Duodenal mucosa (tissue), 2 donors: ENCODE results near the gene RADIL.

ENCODE experiments used
- H3K27ac ChIP-seq: one replicate; pipeline ENCODE4 v1.7.0; 2013; ENCODE audit warnings: low read depth, low read length
- H3K27me3 ChIP-seq, 2 donors: one replicate each; pipeline ENCODE4 v1.7.0; 2013; ENCODE audit warnings: low read length in 2 of 2, control low read depth in 1 of 2; ENCODE audit not compliant: insufficient read depth in 2 of 2, control insufficient read depth in 1 of 2
- H3K36me3 ChIP-seq, 2 donors: one replicate each; pipeline ENCODE4 v1.7.0; 2013; ENCODE audit warnings: low read length in 2 of 2, control low read depth in 1 of 2; ENCODE audit not compliant: insufficient read depth in 2 of 2, control insufficient read depth in 1 of 2
- H3K4me1 ChIP-seq, 2 donors: one replicate each; pipeline ENCODE4 v1.7.0; 2013; ENCODE audit warnings: low read length in 2 of 2, control low read depth in 1 of 2; ENCODE audit not compliant: insufficient read depth in 2 of 2, control insufficient read depth in 1 of 2
- H3K4me3 ChIP-seq, 2 donors: one replicate each; pipeline ENCODE4 v1.7.0; 2013; ENCODE audit warnings: low read length in 2 of 2, low read depth in 1 of 2
- H3K9ac ChIP-seq, 2 donors: one replicate each; pipeline ENCODE4 v1.7.0; 2013; ENCODE audit warnings: low read length in 2 of 2, low read depth in 1 of 2
- H3K9me3 ChIP-seq, 2 donors: one replicate each; pipeline ENCODE4 v1.7.0; 2013; ENCODE audit warnings: low read length in 2 of 2, control low read depth in 1 of 2; ENCODE audit not compliant: control insufficient read depth in 1 of 2

Gene RADIL

GRCh38 chr7:4871930-4872675 is 11.4 kb downstream of the RADIL start:
- H3K4me1 ChIP-seq, result no peaks in the 10 kb centered on the region

GRCh38 chr7:4871056-4871680 is 12.3 kb downstream of the RADIL start:
- Histone ChIP-seq H3K27ac (no peak overlapping the region), H3K36me3 (no peaks in the 10 kb centered on the region), H3K4me1 (no peaks in the 10 kb centered on the region), H3K9ac (no peak overlapping the region), H3K27me3 (no peaks in the 10 kb centered on the region), H3K9me3 (no peaks in the 10 kb centered on the region), H3K4me3 (no peak overlapping the region)

More at GRCh38 chr7:4871930-4872675, 11.4 kb downstream of the RADIL start:
- no peak overlapping the region for H3K27ac ChIP-seq
- no peaks in the 10 kb centered on the region for H3K27me3 ChIP-seq
- H3K9ac ChIP-seq, result no peak overlapping the region
- H3K36me3 ChIP-seq, result no peaks in the 10 kb centered on the region
- H3K4me3 ChIP-seq, result no peak overlapping the region
- H3K9me3 ChIP-seq, result no peaks in the 10 kb centered on the region

- H3K4me1 ChIP-seq, result no peaks in the 10 kb centered on the region
- H3K9me3 ChIP-seq, result no peaks in the 10 kb centered on the region
- peaks cover 0 to 6% of the 10 kb centered on the region in 2 donors for H3K27me3 ChIP-seq
- H3K9ac ChIP-seq, result no peak overlapping the region
- no peak overlapping the region for H3K4me3 ChIP-seq
- H3K27ac ChIP-seq, result no peak overlapping the region
- no peaks in the 10 kb centered on the region for H3K36me3 ChIP-seq
These were observed 15.0 kb downstream of the RADIL start for GRCh38 chr7:4868493-4868892.

GRCh38 chr7:4866528-4867496 is 16.7 kb downstream of the RADIL start:
- Histone ChIP-seq H3K36me3 (no peaks in the 10 kb centered on the region), H3K4me3 (no peak overlapping the region), H3K27ac (no peak overlapping the region), H3K4me1 (no peaks in the 10 kb centered on the region), H3K9ac (no peak overlapping the region), H3K9me3 (no peaks in the 10 kb centered on the region), H3K27me3 (peaks cover 0 to 11% of the 10 kb centered on the region in 2 donors)

- H3K9ac ChIP-seq, result no peak overlapping the region
- peaks cover 0 to 12% of the 10 kb centered on the region in 2 donors for H3K27me3 ChIP-seq
- H3K27ac ChIP-seq, result no peak overlapping the region
- H3K4me3 ChIP-seq, result no peak overlapping the region
- H3K4me1 ChIP-seq, result no peaks in the 10 kb centered on the region
- H3K9me3 ChIP-seq, result no peaks in the 10 kb centered on the region
- H3K36me3 ChIP-seq, result no peaks in the 10 kb centered on the region
These were observed 21.4 kb downstream of the RADIL start for GRCh38 chr7:4862156-4862555.

- H3K4me3 ChIP-seq, result no peak within 1 kb of the TSS
These were observed 21.8 kb downstream of the RADIL start, which contains the start of gene PAPOLB for GRCh38 chr7:4861673-4862072. TSS of gene PAPOLB (minus strand) at chr7:4862030. CDS start at chr7:4861810, 220 bp downstream.

GRCh38 chr7:4861227-4861626 is 22.3 kb downstream of the RADIL start:
- Histone ChIP-seq H3K9ac (no peak overlapping the region), H3K9me3 (no peaks in the 10 kb centered on the region), H3K27ac (no peak overlapping the region), H3K27me3 (peaks cover 0 to 12% of the 10 kb centered on the region in 2 donors), H3K36me3 (no peaks in the 10 kb centered on the region), H3K4me3 (no peak overlapping the region), H3K4me1 (no peaks in the 10 kb centered on the region)

More at GRCh38 chr7:4861673-4862072, 21.8 kb downstream of the RADIL start, which contains the start of gene PAPOLB:
- Histone ChIP-seq H3K27me3 (peaks cover 0 to 12% of the 10 kb centered on the region in 2 donors), H3K9ac (no peak within 1 kb of the TSS), H3K27ac (no peak within 1 kb of the TSS), H3K9me3 (no peaks in the 10 kb centered on the region), H3K4me1 (no peaks in the 10 kb centered on the region), H3K36me3 (no peaks in the 10 kb centered on the region)

GRCh38 chr7:4857189-4857588 is 26.3 kb downstream of the RADIL start:
- Histone ChIP-seq H3K27ac (no peak overlapping the region), H3K4me1 (no peaks in the 10 kb centered on the region), H3K27me3 (peaks cover 0 to 5% of the 10 kb centered on the region in 2 donors), H3K36me3 (no peaks in the 10 kb centered on the region), H3K9me3 (no peaks in the 10 kb centered on the region), H3K4me3 (no peak overlapping the region), H3K9ac (no peak overlapping the region)

GRCh38 chr7:4856336-4857057 is 27.0 kb downstream of the RADIL start:
- Histone ChIP-seq H3K27me3 (no peaks in the 10 kb centered on the region), H3K4me1 (no peaks in the 10 kb centered on the region), H3K9ac (no peak overlapping the region), H3K4me3 (no peak overlapping the region), H3K27ac (no peak overlapping the region), H3K36me3 (no peaks in the 10 kb centered on the region), H3K9me3 (no peaks in the 10 kb centered on the region)
